GM13976 (cell line): ENCODE results near the gene CACNG4.

Experiments used
- DNase-seq: peaks from one replicate; pipeline ENCODE4 v3.0.0; 2012; ENCODE audit warnings: low spot score
- CTCF ChIP-seq: IDR thresholded peaks from 2 replicates; pipeline ENCODE4 v1.5.1; 2012; ENCODE audit warnings: borderline replicate concordance, mild to moderate bottlenecking; ENCODE audit not compliant: insufficient read depth; ENCODE audit errors: extremely low read depth, missing control alignments, control extremely low read depth
- in situ Hi-C: fragments of 300-500 bp; cut with MboI; formaldehyde crosslinking; loops from one replicate; pipeline ENCODE4 v1.12.0; 2022; ENCODE audit warnings: low sequenced_read_pairs, mixed read lengths, inconsistent platforms; ENCODE audit not compliant: unreplicated experiment

Gene CACNG4

GRCh38 chr17:67082107-67082506 is 117.6 kb downstream of the CACNG4 start:
- DNase-seq = peak; percentile 66
- TF ChIP-seq CTCF = peak; percentile 26
- in situ Hi-C loops = no loop called here
